ENCODE data around the gene KRTAP1-4.

GRCh38 chr17:41018541-41018940, 11.5 kb downstream of the KRTAP1-4 start:
- TF ChIP-seq CTCF (IDR thresholded peaks at IDR 0.05): no peak
- no peak for TF ChIP-seq POLR2A (IDR thresholded peaks at IDR 0.05)
- no peak for TF ChIP-seq EP300 (IDR thresholded peaks at IDR 0.05; ENCODE audit: low read depth)

All from transverse colon (tissue), 3 donors.